Measurements from ENCODE around the gene CBLB.

GRCh38 chr3:105865016-105865623 lies 3.7 kb downstream of the CBLB start:
- TF ChIP-seq, protein P1, sequence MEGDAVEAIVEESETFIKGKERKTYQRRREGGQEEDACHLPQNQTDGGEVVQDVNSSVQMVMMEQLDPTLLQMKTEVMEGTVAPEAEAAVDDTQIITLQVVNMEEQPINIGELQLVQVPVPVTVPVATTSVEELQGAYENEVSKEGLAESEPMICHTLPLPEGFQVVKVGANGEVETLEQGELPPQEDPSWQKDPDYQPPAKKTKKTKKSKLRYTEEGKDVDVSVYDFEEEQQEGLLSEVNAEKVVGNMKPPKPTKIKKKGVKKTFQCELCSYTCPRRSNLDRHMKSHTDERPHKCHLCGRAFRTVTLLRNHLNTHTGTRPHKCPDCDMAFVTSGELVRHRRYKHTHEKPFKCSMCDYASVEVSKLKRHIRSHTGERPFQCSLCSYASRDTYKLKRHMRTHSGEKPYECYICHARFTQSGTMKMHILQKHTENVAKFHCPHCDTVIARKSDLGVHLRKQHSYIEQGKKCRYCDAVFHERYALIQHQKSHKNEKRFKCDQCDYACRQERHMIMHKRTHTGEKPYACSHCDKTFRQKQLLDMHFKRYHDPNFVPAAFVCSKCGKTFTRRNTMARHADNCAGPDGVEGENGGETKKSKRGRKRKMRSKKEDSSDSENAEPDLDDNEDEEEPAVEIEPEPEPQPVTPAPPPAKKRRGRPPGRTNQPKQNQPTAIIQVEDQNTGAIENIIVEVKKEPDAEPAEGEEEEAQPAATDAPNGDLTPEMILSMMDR (IDR thresholded peaks at IDR 0.05): no peak
- TF ChIP-seq POLR2A (IDR thresholded peaks at IDR 0.05): no peak
